ENCODE data around the gene TPX2.

DNA sequence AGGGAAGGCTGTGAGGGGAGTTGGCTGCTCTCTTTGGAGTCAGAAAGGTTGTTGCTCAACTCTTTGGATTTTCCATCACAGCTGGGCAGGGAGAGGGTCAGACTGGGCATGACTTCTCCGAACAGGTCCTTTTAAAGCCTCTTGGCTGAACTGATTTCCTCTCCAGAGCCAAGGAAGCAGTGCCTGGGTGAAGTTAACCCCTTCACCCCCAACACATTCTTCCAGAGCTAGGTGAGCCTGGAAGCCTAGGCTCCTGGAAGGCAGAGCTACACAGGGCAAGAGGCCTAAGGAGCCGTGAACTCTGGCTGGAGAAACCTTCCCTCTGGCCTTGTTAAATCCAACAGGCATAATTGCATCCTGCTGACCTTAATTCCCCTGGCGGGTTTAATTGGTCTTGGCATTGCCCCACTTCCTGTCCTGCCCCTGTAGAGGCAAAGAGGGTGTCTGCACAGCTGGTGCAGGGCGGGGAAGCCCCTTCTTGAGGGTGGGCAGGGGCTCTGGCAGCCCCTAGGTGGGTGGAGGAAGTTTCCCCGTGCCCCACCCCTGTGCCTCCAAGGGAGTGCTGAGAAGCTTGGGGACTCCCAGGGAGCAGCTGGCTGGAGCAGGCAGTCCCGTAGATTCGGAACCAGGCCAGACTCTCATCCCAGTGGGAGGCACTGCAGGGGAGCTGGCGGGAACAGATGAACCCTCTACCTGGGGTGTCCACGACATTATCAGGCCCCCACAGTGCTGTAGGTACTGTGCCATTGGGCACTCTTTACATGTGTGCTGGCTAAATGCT lies 76.5 kb downstream of the TPX2 start:
- no peak for TF ChIP-seq RAD21 (IDR thresholded peaks at IDR 0.05 in 1 of 2, conservative IDR thresholded peaks at IDR 0.05 in 1 of 2; ENCODE audit: low read depth in 2 of 2, low read length in 2 of 2)
- TF ChIP-seq KDM4A (IDR thresholded peaks at IDR 0.05; ENCODE audit: low read depth, low read length, severe bottlenecking): no peak
- TF ChIP-seq SIN3A (conservative IDR thresholded peaks at IDR 0.05 in 1 of 2, IDR thresholded peaks at IDR 0.05 in 1 of 2; ENCODE audit: low read depth in 1 of 2, low read length in 2 of 2): no peak
